Esophagus muscularis mucosa (tissue), 4 donors: ENCODE measurements around the gene KATNAL2. TPM values are rescaled to one million over a fixed set of nuclear protein-coding genes. Genes with fewer than 3 reads are reported as not detected.
"Not testable (repeated sequence)": the region's sequence is repeated elsewhere in the genome, so short reads cannot be mapped to it uniquely, and the experiment has no call there.

Experiments used
- DNase-seq: peaks from one replicate; pipeline ENCODE4 v3.0.0-alpha.2; 2017; ENCODE audit errors: extremely low spot score
- H3K27ac ChIP-seq, 4 donors: fragments of 200-600 bp; sonication (generic); replicated peaks in 1 of 4; 1 replicate in 3 of 4; 2 replicates in 1 of 4; pipeline ENCODE4 v1.5.1; 2016 to 2019; ENCODE audit warnings: mild to moderate bottlenecking in 1 of 4
- H3K27me3 ChIP-seq, 4 donors: fragments of 200-600 bp; sonication (generic); one replicate each; pipeline versions ENCODE4 v1.5.1 to v1.6.0; 2016 to 2019
- H3K36me3 ChIP-seq, 4 donors: fragments of 200-600 bp; sonication (generic); one replicate each; pipeline ENCODE4 v1.5.1; 2016 to 2019
- H3K4me1 ChIP-seq, 4 donors: fragments of 200-600 bp; sonication (generic); one replicate each; pipeline ENCODE4 v1.5.1; 2016 to 2019
- H3K4me3 ChIP-seq, 4 donors: fragments of 200-600 bp; sonication (generic); 1 replicate in 2 of 4; 2 replicates in 2 of 4; pipeline ENCODE4 v1.5.1; 2016 to 2019; ENCODE audit warnings: mild to moderate bottlenecking in 4 of 4, moderate library complexity in 1 of 4
- H3K9me3 ChIP-seq, 4 donors: fragments of 200-600 bp; sonication (generic); 1 replicate in 3 of 4; 2 replicates in 1 of 4; pipeline ENCODE4 v1.5.1; 2016 to 2019
- CTCF ChIP-seq, 3 experiments: fragments of 200-600 bp in 2 of 3; fragments of 450-650 bp in 1 of 3; sonication (generic) in 2 of 3; IDR thresholded peaks; one replicate each; pipeline ENCODE4 v1.5.1; 2017 to 2019; ENCODE audit warnings: antibody characterized with exemption in 3 of 3, mild to moderate bottlenecking in 2 of 3, moderate library complexity in 1 of 3
- EP300 ChIP-seq: sonication (generic); formaldehyde crosslinking; IDR thresholded peaks from one replicate; pipeline ENCODE4 v1.6.1; 2017; ENCODE audit warnings: antibody characterized with exemption
- POLR2A ChIP-seq: fragments of 450-650 bp; IDR thresholded peaks from one replicate; pipeline ENCODE4 v1.6.1; 2017; ENCODE audit warnings: antibody characterized with exemption, moderate library complexity, mild to moderate bottlenecking, low read depth
- POLR2AphosphoS5 ChIP-seq, 2 donors: sonication (generic); formaldehyde crosslinking; IDR thresholded peaks; one replicate each; pipeline ENCODE4 v1.6.1; 2017; ENCODE audit warnings: antibody characterized with exemption in 2 of 2
- WGBS: methylation state at CpG from one replicate; pipeline ENCODE4 v1.1.5; 2018; 5-methylcytosine and 5-hydroxymethylcytosine counted together
- intact Hi-C: fragments of 100-400 bp; cut with DNase I; formaldehyde crosslinking; loops from one replicate; pipeline ENCODE4 v1.15.1; 2023
- total RNA-seq, 4 donors: library from RNA; depleted of rRNA; stranded (reverse); fragments of >200 nt; gene quantifications; one replicate each; pipeline versions ENCODE4 v1.1.0 to v1.2.1, GENCODE V29; 2016

KATNAL2 gene
- total RNA-seq, 4 donors from 2014 or later: 0.50 to 5.0 (median 4.3) TPM

- TF ChIP-seq POLR2AphosphoS5 (IDR thresholded peaks at IDR 0.05) (no peak), POLR2A (no peak), CTCF (IDR thresholded peaks at IDR 0.05) (no peak), EP300 (no peak)
- WGBS: under 1% methylated on average over 32 of the region's 32 CpGs
- H3K9me3 ChIP-seq: no peaks in the 10 kb centered on the region
- no peaks in the 10 kb centered on the region for H3K36me3 ChIP-seq
- peaks cover 0 to 14% (median 7%) of the 10 kb centered on the region in 4 donors for H3K4me1 ChIP-seq
- intact Hi-C loops: no loop called here
- peak; percentile 94 for DNase-seq
- H3K27ac ChIP-seq: peak overlapping the region in 1 of 4 donors; percentile 20
- peak overlapping the region; percentile 57 to 65 (median 58) for H3K4me3 ChIP-seq
- H3K27me3 ChIP-seq: peaks cover 0 to 3% (median 0%) of the 10 kb centered on the region in 4 donors
Observed at GRCh38 chr18:46946656-46947282, 29.4 kb downstream of the KATNAL2 start.

GRCh38 chr18:46950064-46950656, 32.8 kb downstream of the KATNAL2 start:
- Histone ChIP-seq H3K4me3 (no peak overlapping the region), H3K9me3 (no peaks in the 10 kb centered on the region), H3K36me3 (no peaks in the 10 kb centered on the region), H3K4me1 (peaks cover 0 to 14% (median 7%) of the 10 kb centered on the region in 4 donors), H3K27ac (no peak overlapping the region), H3K27me3 (peaks cover 0 to 3% (median 0%) of the 10 kb centered on the region in 4 donors)
- WGBS: 71% methylated on average over 5 of the region's 5 CpGs
- intact Hi-C loops: no loop called here
- peak in 2 of 3 experiments; percentile 6 to 20 for TF ChIP-seq CTCF (IDR thresholded peaks at IDR 0.05)
- TF ChIP-seq POLR2A: no peak
- TF ChIP-seq EP300: no peak
- TF ChIP-seq POLR2AphosphoS5 (IDR thresholded peaks at IDR 0.05): no peak
- no peak for DNase-seq

- H3K27ac ChIP-seq: no peak overlapping the region
- H3K9me3 ChIP-seq: no peaks in the 10 kb centered on the region
- 59% methylated on average over 5 of the region's 5 CpGs for whole genome bisulfite sequencing
- H3K27me3 ChIP-seq: peaks cover 0 to 3% (median 0%) of the 10 kb centered on the region in 4 donors
- DNase-seq: no peak
- no peaks in the 10 kb centered on the region for H3K36me3 ChIP-seq
- H3K4me3 ChIP-seq: no peak overlapping the region
- no peaks in the 10 kb centered on the region for H3K4me1 ChIP-seq
- intact Hi-C loops: no loop called here
- no peak for TF ChIP-seq POLR2AphosphoS5 (IDR thresholded peaks at IDR 0.05)
- TF ChIP-seq EP300: no peak
- no peak for TF ChIP-seq POLR2A
- TF ChIP-seq CTCF (IDR thresholded peaks at IDR 0.05): no peak
Observed at GRCh38 chr18:46953195-46953594, 35.8 kb downstream of the KATNAL2 start.

GRCh38 chr18:46958209-46958608, 40.8 kb downstream of the KATNAL2 start:
- TF ChIP-seq EP300 (no peak), CTCF (IDR thresholded peaks at IDR 0.05) (no peak), POLR2AphosphoS5 (IDR thresholded peaks at IDR 0.05) (no peak), POLR2A (no peak)
- Histone ChIP-seq H3K36me3 (no peaks in the 10 kb centered on the region), H3K27me3 (no peaks in the 10 kb centered on the region), H3K4me1 (no peaks in the 10 kb centered on the region), H3K9me3 (no peaks in the 10 kb centered on the region), H3K27ac (no peak overlapping the region), H3K4me3 (no peak overlapping the region)
- DNase-seq: no peak
- intact Hi-C loops: no loop called here
- 85% methylated on average over 4 of the region's 4 CpGs for WGBS

GRCh38 chr18:46963656-46964578, 46.5 kb downstream of the KATNAL2 start:
- WGBS: no CpG with 5 or more reads among the region's 79 CpGs
- H3K4me1 ChIP-seq, intact Hi-C loops, DNase-seq, H3K9me3 ChIP-seq, H3K27ac ChIP-seq, H3K36me3 ChIP-seq, H3K4me3 ChIP-seq, H3K27me3 ChIP-seq: not testable (repeated sequence)

- intact Hi-C loops, H3K9me3 ChIP-seq, DNase-seq, H3K27me3 ChIP-seq, H3K4me1 ChIP-seq, H3K4me3 ChIP-seq, H3K27ac ChIP-seq, H3K36me3 ChIP-seq: not testable (repeated sequence)
- no CpG with 5 or more reads among the region's 31 CpGs for WGBS
Observed at GRCh38 chr18:46964579-46965293, 47.3 kb downstream of the KATNAL2 start.

GRCh38 chr18:46966266-46966665, 48.9 kb downstream of the KATNAL2 start:
- H3K27ac ChIP-seq, H3K4me3 ChIP-seq, DNase-seq, intact Hi-C loops, H3K27me3 ChIP-seq, H3K9me3 ChIP-seq, H3K4me1 ChIP-seq, H3K36me3 ChIP-seq: not testable (repeated sequence)
- no CpG with 5 or more reads among the region's 10 CpGs for WGBS
